GM06990 (cell line): Measurements from ENCODE around the gene AKAP13.

Experiments
- DNase-seq: peaks from one replicate; pipeline ENCODE4 v3.0.0-alpha.2; 2011; ENCODE audit not compliant: insufficient read length; ENCODE audit errors: extremely low read depth
- H3K27me3 ChIP-seq: replicated peaks from 2 replicates; pipeline ENCODE4 v1.6.0; 2011; ENCODE audit warnings: low read length; ENCODE audit not compliant: control insufficient read depth, insufficient read depth
- H3K36me3 ChIP-seq: 2 replicates; pipeline ENCODE4 v1.5.1; 2011; ENCODE audit warnings: low read length; ENCODE audit not compliant: control insufficient read depth, insufficient read depth
- H3K4me3 ChIP-seq: replicated peaks from 2 replicates; pipeline ENCODE4 v1.5.1; 2011; ENCODE audit warnings: low read depth, mild to moderate bottlenecking, control low read depth, low read length
- TF ChIP-seq, protein P1 (sequence below): IDR thresholded peaks from 2 replicates; pipeline ENCODE4 v1.5.1; 2011; ENCODE audit warnings: low read length, control low read depth, mild to moderate bottlenecking, inconsistent platforms; ENCODE audit not compliant: insufficient read depth, poor library complexity, severe bottlenecking

AKAP13 gene

DNA sequence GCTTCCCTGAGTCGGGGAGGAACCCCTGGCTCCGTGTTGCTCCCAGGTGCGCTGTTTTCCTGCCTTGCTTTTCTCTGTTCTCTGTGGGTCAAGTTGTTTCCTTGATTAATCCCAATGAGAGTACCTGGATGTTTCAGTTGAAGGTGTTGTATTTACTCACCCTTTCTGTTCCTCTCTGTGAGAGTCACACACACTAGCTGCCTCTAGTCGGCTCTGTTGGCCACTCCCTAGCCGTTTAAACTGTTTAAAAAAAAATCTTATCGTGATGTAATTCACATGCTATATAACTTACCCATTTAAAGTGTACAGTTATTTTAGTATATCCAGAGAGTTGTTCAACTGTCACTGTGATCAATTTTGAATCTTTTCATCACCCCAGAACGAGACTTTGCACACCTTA is 74.0 kb downstream of the AKAP13 start:
- no peak for DNase-seq
- Histone ChIP-seq H3K4me3 (no peak overlapping the region), H3K36me3 (no peaks in the 10 kb centered on the region), H3K27me3 (no peaks in the 10 kb centered on the region)
- TF ChIP-seq, protein P1, sequence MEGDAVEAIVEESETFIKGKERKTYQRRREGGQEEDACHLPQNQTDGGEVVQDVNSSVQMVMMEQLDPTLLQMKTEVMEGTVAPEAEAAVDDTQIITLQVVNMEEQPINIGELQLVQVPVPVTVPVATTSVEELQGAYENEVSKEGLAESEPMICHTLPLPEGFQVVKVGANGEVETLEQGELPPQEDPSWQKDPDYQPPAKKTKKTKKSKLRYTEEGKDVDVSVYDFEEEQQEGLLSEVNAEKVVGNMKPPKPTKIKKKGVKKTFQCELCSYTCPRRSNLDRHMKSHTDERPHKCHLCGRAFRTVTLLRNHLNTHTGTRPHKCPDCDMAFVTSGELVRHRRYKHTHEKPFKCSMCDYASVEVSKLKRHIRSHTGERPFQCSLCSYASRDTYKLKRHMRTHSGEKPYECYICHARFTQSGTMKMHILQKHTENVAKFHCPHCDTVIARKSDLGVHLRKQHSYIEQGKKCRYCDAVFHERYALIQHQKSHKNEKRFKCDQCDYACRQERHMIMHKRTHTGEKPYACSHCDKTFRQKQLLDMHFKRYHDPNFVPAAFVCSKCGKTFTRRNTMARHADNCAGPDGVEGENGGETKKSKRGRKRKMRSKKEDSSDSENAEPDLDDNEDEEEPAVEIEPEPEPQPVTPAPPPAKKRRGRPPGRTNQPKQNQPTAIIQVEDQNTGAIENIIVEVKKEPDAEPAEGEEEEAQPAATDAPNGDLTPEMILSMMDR: peak; percentile 16

- H3K4me3 ChIP-seq: no peak overlapping the region
- TF ChIP-seq, protein P1: no peak
- H3K27me3 ChIP-seq: no peaks in the 10 kb centered on the region
- DNase-seq: no peak
- no peaks in the 10 kb centered on the region for H3K36me3 ChIP-seq
These were observed 75.5 kb downstream of the AKAP13 start for GRCh38 chr15:85455891-85456290.

- Histone ChIP-seq H3K36me3 (no peaks in the 10 kb centered on the region), H3K27me3 (no peaks in the 10 kb centered on the region), H3K4me3 (peak overlapping the region; percentile 5; the same call in 1 of the 2 replicates)
- peak; percentile 70 for DNase-seq
- TF ChIP-seq, protein P1: no peak
These were observed 76.4 kb downstream of the AKAP13 start for GRCh38 chr15:85456798-85457197.

DNA sequence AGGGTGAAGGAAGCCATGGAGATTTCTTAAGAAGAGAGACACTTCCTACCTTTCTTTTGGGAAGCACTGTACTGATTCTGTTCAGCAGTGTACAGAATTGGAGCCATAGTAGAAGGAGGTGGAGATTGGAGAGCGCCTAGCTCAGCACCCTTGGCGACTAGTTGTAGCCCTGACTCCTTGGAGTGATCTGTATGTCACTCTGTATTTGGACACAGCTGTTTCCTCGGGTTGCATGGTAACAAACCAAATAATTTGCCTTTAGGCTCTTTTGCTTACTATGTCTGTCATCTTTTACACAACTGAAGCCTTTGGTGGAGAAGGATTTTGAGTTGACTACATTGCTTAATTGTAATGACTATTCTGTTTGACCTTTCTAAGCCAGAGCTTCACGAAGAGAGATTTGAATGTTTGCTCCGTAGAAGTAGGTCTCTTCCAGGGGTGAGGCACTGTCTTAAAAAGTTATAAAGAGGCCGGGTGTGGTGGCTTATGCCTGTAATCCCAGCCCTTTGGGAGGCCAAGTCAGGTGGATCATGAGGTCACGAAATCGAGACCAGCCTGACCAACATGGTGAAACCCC is 77.1 kb downstream of the AKAP13 start:
- H3K27me3 ChIP-seq: no peaks in the 10 kb centered on the region
- H3K4me3 ChIP-seq: peak overlapping the region; percentile 26
- peak; percentile 64 for DNase-seq
- no peaks in the 10 kb centered on the region for H3K36me3 ChIP-seq
- TF ChIP-seq, protein P1: no peak

DNA sequence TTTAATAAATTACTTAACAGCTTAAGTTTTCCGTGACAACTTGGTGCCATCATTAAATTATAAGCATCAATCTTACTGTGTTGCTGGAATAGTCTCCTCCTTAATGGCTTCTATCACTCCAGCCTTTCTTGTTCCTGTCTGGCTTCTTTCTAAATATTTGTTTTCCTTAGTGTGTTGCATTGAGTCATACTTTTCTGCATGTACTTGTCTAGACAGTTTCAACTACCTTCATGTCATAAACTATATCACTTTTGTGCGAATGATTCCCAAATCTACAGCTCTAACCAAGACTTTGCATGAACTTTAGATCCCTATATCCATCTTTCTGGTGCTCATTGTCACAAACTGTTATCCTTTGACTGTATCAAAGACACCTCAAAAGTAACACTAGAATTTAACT is 78.4 kb downstream of the AKAP13 start:
- no peak for DNase-seq
- no peak overlapping the region for H3K4me3 ChIP-seq
- TF ChIP-seq, protein P1: no peak
- H3K27me3 ChIP-seq: no peaks in the 10 kb centered on the region
- H3K36me3 ChIP-seq: no peaks in the 10 kb centered on the region

- no peak for DNase-seq
- H3K27me3 ChIP-seq: no peaks in the 10 kb centered on the region
- no peaks in the 10 kb centered on the region for H3K36me3 ChIP-seq
- TF ChIP-seq, protein P1: no peak
- H3K4me3 ChIP-seq: no peak overlapping the region
These were observed 81.6 kb downstream of the AKAP13 start for GRCh38 chr15:85462029-85462428.
